ENCODE measurements around the gene FOXI3. TPM values are rescaled to one million over a fixed set of nuclear protein-coding genes. Genes with fewer than 3 reads are reported as not detected.

Gene FOXI3
- 0.05 TPM in 1 of 5 replicates, not detected in the others for total RNA-seq (2022; extraction: Qiagen RNA extraction)

DNA sequence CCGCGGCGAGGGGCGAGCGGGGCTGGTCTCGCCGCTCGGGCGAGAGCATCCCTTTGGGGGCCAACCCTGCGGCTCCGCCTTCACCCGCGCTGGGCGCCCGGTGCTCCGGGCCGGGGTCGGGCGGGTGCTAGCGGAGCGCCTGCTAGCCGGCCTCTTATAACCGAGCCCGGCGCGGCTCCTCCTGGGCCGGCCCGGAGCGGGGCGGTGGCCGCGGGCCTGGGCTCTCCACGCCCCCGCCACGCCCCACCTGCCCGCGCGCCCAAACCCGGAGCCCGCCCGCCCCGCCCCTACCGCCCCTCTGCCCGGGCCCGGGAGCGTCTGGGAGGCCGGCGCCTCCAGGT, at the start of gene FOXI3:
Gene FOXI3, minus strand, starts transcription at position 129 of the 341 bp plus-strand sequence. CDS start 158 bp downstream, outside the sequence.

Other genes starting within 250 kb of the FOXI3 start
- 14.6 to 21.1 TPM (median 19.3 TPM) in 5 replicates for gene EIF2AK3, start 174.8 kb upstream of the FOXI3 start, total RNA-seq (2022; extraction: Qiagen RNA extraction)
- 27.2 to 30.3 TPM (median 28.9 TPM) in 5 replicates for gene RPIA, start 239.0 kb upstream of the FOXI3 start, total RNA-seq (2022; extraction: Qiagen RNA extraction)

Measured in A549 treated with CORT108297 at 1 μM for 4 hours (cell line).